OCI-M2 (cell line): ENCODE results near the gene ASXL3.

Experiments used
- DNase-seq: peaks from one replicate; lab custom pipeline; 2025; ENCODE audit not compliant: unreplicated experiment; lab: John Stamatoyannopoulos, UW

ASXL3 gene

GRCh38 chr18:33577685-33578517, at the start of gene ASXL3:
Gene ASXL3 (plus strand): TSS chr18:33578219. CDS start chr18:33578632, 413 bp downstream.
- DNase-seq = no peak

- DNase-seq = no peak
Observed at GRCh38 chr18:33532978-33533377, 45.0 kb upstream of the ASXL3 start.

GRCh38 chr18:33536904-33537303, 41.1 kb upstream of the ASXL3 start:
- no peak for DNase-seq

- no peak for DNase-seq
Observed at GRCh38 chr18:33538418-33539042, 39.5 kb upstream of the ASXL3 start.

- no peak for DNase-seq
Observed at GRCh38 chr18:33540392-33540791, 37.6 kb upstream of the ASXL3 start.

GRCh38 chr18:33541316-33541715, 36.7 kb upstream of the ASXL3 start:
- no peak for DNase-seq

GRCh38 chr18:33556846-33557245, 21.2 kb upstream of the ASXL3 start:
- DNase-seq = no peak

- DNase-seq = no peak
Observed at GRCh38 chr18:33557706-33558105, 20.3 kb upstream of the ASXL3 start.

GRCh38 chr18:33558529-33558928, 19.5 kb upstream of the ASXL3 start:
- no peak for DNase-seq

GRCh38 chr18:33560686-33561370, 17.2 kb upstream of the ASXL3 start:
- DNase-seq = no peak

GRCh38 chr18:33562741-33563140, 15.3 kb upstream of the ASXL3 start:
- no peak for DNase-seq

- DNase-seq = no peak
Observed at GRCh38 chr18:33567705-33568104, 10.3 kb upstream of the ASXL3 start.

- DNase-seq = no peak
Observed at GRCh38 chr18:33571998-33572787, 5.8 kb upstream of the ASXL3 start.

- no peak for DNase-seq
Observed at GRCh38 chr18:33573193-33573592, 4.8 kb upstream of the ASXL3 start.

- DNase-seq = no peak
Observed at GRCh38 chr18:33575451-33575850, 2.6 kb upstream of the ASXL3 start.

GRCh38 chr18:33576999-33577646, 896 bp upstream of the ASXL3 start:
- DNase-seq = no peak

- no peak for DNase-seq
Observed at GRCh38 chr18:33578518-33579348, 714 bp downstream of the ASXL3 start.

- DNase-seq = no peak
Observed at GRCh38 chr18:33579349-33580215, 1.6 kb downstream of the ASXL3 start.

- DNase-seq = no peak
Observed at GRCh38 chr18:33580546-33580945, 2.5 kb downstream of the ASXL3 start.
